ENCODE data around the gene CHPF.

- TF ChIP-seq POLR2A (IDR thresholded peaks at IDR 0.05) (no peak), CTCF (IDR thresholded peaks at IDR 0.05) (peak in 1 of 4 experiments; percentile 14), EP300 (IDR thresholded peaks at IDR 0.05) (no peak)
These were observed 53.4 kb downstream of the CHPF start for GRCh38 chr2:219490186-219490585.

All from gastroesophageal sphincter (tissue), 3 donors.